Measurements from ENCODE around the gene SLC38A2.
A peak's percentile ranks its signal among the peaks of the same experiment; 100 is the strongest.

Gene SLC38A2

DNA sequence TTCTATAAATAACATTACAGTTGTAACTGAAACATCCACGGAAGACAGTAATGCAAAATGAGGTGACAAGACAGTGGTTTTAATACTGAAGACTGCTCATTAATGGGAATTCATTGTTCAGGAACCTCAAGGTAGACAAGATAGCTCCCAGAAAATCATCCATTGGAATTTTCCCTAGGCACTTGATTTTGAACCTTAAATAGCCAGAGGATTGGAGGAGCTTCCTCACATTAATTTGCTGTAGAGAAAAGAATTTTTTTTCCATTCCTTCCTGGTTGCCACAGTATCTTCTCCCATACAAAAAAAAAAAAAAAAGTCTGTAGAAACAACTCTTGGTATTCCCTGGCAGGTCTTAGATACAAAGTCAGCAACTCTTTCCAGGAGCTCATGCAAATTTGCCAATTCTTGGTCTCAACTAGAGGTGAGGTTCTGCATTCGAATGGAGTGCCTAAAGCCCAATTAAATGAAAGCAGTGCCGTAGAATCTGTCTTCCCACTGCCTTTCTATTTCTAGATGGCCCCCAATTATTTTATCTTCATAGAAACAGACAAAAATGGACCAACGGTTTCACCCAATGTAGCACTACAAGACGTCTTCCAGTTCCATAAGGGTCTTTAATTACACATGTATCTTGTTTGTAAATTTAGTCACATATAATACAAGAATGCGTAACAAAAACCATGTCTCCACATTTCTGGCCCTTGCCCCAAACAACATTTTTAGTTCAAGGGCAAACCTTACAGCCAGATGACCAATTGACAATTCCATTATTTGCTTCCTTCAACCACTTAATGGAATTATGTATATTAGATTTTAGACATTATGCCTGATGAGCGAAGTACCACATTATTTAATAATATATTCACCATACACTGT is 13.5 kb downstream of the SLC38A2 start:
- 91% methylated on average over 6 of the region's 7 CpGs for WGBS
- H3K36me3 ChIP-seq (ENCODE audit: insufficient read depth, low read length), result peaks cover 57% of the 10 kb centered on the region

DNA sequence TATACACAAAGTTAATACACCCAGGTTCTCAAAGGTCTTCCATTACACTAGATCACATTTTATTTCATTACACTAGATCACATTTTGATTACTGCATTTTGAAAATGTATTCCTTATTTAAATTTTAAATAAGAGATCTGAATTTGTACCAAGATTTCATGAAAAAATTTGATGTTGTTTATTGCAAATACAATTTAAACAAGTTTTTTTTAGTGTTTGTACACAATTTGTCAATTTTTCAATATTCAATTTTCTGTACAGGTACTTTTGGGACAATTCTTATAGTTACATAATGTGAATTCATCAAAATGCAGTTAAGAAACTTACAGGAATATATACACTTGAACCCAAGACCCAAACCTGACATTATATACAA is 14.3 kb downstream of the SLC38A2 start:
- Histone ChIP-seq H3K36me3 (ENCODE audit: insufficient read depth, low read length) (peaks cover 50% of the 10 kb centered on the region), H3K27ac (ENCODE audit: low read depth, low read length) (no peak overlapping the region), H3K27me3 (ENCODE audit: insufficient read depth, low read length) (no peaks in the 10 kb centered on the region), H3K4me1 (ENCODE audit: insufficient read depth, low read length) (no peaks in the 10 kb centered on the region), H3K9me3 (ENCODE audit: insufficient read depth, low read depth, low read length) (no peaks in the 10 kb centered on the region), H3K9ac (ENCODE audit: low read depth, low read length) (no peak overlapping the region), H3K4me3 (ENCODE audit: low read length) (no peak overlapping the region)

More for the DNA sequence above, 13.5 kb downstream of the SLC38A2 start:
- Histone ChIP-seq H3K4me1 (ENCODE audit: insufficient read depth, low read length) (no peaks in the 10 kb centered on the region), H3K9ac (ENCODE audit: low read depth, low read length) (no peak overlapping the region), H3K4me3 (ENCODE audit: low read length) (no peak overlapping the region), H3K27me3 (ENCODE audit: insufficient read depth, low read length) (no peaks in the 10 kb centered on the region), H3K9me3 (ENCODE audit: insufficient read depth, low read depth, low read length) (no peaks in the 10 kb centered on the region), H3K27ac (ENCODE audit: low read depth, low read length) (0 out of 2 replicates have a peak overlapping the region, but pooled peaks have one; percentile 19)

DNA sequence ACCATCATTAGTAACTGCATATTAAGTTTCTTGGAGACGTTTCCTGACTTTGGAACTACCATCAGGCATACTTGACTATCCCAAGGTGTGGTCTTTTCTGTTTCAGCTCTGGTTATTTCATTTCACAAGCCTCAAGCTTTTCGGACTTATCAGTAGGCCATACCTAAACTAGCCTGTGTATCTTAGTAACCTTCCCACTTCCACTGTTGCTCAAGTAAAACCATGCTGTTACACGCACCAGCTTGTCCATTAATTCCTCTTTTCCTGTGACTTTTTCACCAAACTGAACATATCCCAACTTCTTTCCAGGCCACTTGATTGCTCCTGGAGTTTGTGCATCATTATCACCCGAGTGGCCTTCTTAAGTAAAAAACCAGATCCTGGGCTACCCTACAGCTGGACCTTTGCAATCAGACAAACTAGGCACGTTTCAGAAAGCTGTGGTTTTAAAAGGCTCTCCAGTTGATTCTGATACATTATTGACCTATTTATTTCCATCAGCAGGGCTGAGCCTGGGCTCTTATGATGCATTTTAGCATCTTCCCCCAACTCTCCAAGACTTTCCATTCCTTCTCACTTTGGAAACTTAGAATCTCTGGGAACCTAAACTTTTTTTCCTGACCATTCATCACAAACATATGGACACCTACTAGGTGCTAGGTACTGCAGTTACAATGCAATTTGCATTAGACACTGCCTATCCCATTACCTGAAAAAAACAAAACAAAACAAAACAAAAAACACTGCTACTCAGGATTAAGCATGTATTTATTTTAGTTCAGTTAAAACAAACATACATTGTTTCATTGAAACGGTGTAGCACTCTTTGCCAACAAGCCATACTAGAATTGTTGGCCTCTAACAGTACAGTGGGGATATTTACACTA is 14.9 kb downstream of the SLC38A2 start:
- Histone ChIP-seq H3K27me3 (ENCODE audit: insufficient read depth, low read length) (no peaks in the 10 kb centered on the region), H3K4me3 (ENCODE audit: low read length) (no peak overlapping the region), H3K4me1 (ENCODE audit: insufficient read depth, low read length) (no peaks in the 10 kb centered on the region), H3K9ac (ENCODE audit: low read depth, low read length) (no peak overlapping the region), H3K36me3 (ENCODE audit: insufficient read depth, low read length) (peaks cover 44% of the 10 kb centered on the region), H3K27ac (ENCODE audit: low read depth, low read length) (no peak overlapping the region), H3K9me3 (ENCODE audit: insufficient read depth, low read depth, low read length) (no peaks in the 10 kb centered on the region)
- 64% methylated on average over 6 of the region's 6 CpGs for WGBS

DNA sequence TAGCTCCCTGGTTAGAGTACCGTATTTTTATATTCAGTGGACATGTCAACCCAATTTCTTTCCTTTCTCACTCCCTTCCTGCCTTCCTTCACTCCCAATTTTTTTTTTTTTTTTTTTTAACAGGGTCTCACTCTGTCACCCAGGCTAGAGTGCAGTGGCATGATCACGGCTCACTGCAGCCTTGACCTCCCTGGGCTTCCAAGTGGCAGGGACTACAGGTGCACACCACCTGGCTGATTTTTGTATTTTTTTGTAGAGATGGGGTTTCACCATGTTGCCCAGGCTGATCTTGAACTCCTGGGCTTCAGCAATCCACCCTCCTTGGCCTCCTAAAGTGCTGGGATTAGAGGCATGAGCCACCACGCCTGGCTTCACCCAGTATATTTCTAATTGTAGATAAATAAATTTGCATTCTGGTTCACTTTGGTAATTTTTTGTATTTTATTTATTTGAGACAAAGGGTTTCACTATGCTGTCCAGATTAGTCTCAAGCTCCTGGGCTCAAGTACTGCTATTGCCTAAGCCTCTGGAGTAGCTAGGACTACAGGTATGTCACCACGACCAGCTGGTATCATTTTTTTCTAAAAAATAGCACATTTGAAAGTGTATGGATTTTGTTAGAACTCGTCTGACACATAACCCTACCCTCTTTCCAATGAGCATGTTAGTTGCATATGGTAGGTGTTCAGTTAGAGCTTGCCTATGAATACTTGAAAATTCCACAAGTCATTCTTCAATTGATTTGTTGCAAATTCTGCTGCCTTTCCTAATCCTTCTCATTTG is 15.7 kb downstream of the SLC38A2 start:
- no peaks in the 10 kb centered on the region for H3K27me3 ChIP-seq (ENCODE audit: insufficient read depth, low read length)
- H3K9ac ChIP-seq (ENCODE audit: low read depth, low read length), result no peak overlapping the region
- peaks cover 35% of the 10 kb centered on the region for H3K36me3 ChIP-seq (ENCODE audit: insufficient read depth, low read length)
- 85% methylated on average over 4 of the region's 5 CpGs for WGBS
- H3K4me1 ChIP-seq (ENCODE audit: insufficient read depth, low read length), result no peaks in the 10 kb centered on the region
- H3K9me3 ChIP-seq (ENCODE audit: insufficient read depth, low read depth, low read length), result no peaks in the 10 kb centered on the region
- H3K27ac ChIP-seq (ENCODE audit: low read depth, low read length), result no peak overlapping the region
- H3K4me3 ChIP-seq (ENCODE audit: low read length), result no peak overlapping the region

DNA sequence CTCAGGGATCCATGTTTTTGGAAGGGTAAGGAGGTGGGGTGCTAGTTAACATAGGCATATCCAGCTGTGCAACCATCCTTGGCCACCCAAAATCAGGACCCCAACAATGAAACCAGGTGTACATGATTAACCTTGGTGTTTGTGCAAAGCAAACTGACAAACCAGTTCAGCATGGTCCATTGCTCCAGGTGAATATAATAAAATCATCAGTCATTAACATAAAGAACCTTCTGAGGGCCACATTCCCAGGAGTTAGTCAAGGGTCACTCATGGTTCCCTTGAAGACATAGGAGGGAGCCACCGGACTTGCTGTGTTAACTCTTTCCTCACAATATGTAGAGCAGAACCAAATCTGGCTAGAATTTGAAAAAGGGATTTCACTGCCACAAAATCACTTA is 17.8 kb downstream of the SLC38A2 start:
- Histone ChIP-seq H3K9ac (ENCODE audit: low read depth, low read length) (no peak overlapping the region), H3K4me3 (ENCODE audit: low read length) (no peak overlapping the region), H3K9me3 (ENCODE audit: insufficient read depth, low read depth, low read length) (no peaks in the 10 kb centered on the region), H3K27ac (ENCODE audit: low read depth, low read length) (no peak overlapping the region), H3K4me1 (ENCODE audit: insufficient read depth, low read length) (no peaks in the 10 kb centered on the region), H3K27me3 (ENCODE audit: insufficient read depth, low read length) (no peaks in the 10 kb centered on the region), H3K36me3 (ENCODE audit: insufficient read depth, low read length) (peaks cover 15% of the 10 kb centered on the region)
- WGBS, result 92% methylated on average over 1 of the region's 1 CpG

DNA sequence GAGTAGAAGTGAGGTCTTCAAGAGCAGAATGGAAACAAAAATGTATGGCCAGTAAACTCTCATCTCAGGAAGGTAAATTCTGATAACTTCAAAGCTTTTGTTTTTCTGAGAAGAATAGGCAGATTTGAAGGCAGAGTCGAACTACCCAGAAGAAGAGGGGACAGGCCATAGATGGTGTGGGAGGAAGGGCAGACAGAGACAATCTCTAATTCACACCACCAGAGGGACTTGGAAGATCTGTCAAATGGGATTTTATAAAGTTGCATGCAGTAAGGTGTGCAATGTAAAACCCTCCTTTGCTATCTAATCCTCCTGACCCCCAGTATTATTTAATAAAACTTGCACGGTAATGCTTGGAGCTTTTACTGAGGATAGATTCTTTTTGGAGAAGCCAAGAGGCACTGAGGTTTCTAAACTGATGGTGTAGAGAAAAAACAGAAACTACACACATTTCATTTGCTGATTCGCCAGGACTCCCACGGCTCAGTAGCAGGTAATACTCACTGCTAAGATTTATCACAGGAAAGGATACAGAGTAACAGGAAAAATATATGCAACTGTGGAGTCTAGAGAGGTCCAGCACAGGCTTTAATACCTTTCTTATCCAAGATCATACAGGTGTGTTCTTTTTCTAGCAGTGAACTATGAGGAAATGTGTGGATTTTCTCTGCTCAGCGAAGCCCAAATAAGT is 18.3 kb downstream of the SLC38A2 start:
- Histone ChIP-seq H3K9me3 (ENCODE audit: insufficient read depth, low read depth, low read length) (no peaks in the 10 kb centered on the region), H3K4me1 (ENCODE audit: insufficient read depth, low read length) (no peaks in the 10 kb centered on the region), H3K36me3 (ENCODE audit: insufficient read depth, low read length) (peaks cover 9% of the 10 kb centered on the region), H3K27me3 (ENCODE audit: insufficient read depth, low read length) (no peaks in the 10 kb centered on the region), H3K27ac (ENCODE audit: low read depth, low read length) (no peak overlapping the region), H3K4me3 (ENCODE audit: low read length) (no peak overlapping the region), H3K9ac (ENCODE audit: low read depth, low read length) (no peak overlapping the region)
- 89% methylated on average over 4 of the region's 5 CpGs for WGBS

DNA sequence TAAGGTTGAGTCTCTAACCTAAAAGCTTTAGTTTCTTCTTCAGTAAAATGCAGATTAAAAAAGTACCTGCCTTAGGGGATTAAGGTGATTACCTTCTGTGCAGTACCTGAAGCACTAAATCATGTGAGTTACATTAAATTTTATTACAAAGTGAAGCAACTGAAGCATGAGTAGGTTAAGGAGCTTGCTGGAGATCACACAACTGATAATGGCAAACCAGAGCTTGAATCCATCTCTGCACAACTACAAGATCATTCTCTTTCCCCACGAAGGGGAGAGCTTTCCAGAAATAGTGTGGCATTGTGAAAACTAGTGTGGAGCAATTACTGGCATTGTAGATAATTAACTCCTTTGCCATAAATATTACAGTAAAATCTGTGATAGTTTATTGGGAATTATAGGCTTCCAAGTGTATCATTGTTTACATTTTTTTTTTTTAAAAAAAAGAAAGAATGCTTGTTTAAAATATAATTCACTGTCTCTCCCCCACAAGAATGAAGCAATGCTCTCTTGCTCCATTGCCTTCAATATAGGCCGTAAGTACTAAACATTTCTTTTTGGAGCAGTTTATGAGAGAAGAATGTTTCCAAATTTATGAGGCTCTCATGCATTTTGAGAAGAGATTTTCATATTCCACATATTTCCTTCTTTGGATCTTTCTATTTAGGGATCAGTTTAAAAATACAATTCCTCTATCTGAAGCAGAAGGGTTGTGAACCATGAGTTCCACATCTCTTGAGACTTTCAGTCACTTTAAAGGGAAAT is 20.5 kb downstream of the SLC38A2 start:
- no peaks in the 10 kb centered on the region for H3K9me3 ChIP-seq (ENCODE audit: insufficient read depth, low read depth, low read length)
- no peaks in the 10 kb centered on the region for H3K27me3 ChIP-seq (ENCODE audit: insufficient read depth, low read length)
- no peak overlapping the region for H3K4me3 ChIP-seq (ENCODE audit: low read length)
- no peaks in the 10 kb centered on the region for H3K4me1 ChIP-seq (ENCODE audit: insufficient read depth, low read length)
- H3K27ac ChIP-seq (ENCODE audit: low read depth, low read length), result no peak overlapping the region
- H3K36me3 ChIP-seq (ENCODE audit: insufficient read depth, low read length), result no peaks in the 10 kb centered on the region
- H3K9ac ChIP-seq (ENCODE audit: low read depth, low read length), result no peak overlapping the region
- WGBS, result 100% methylated on average over 1 of the region's 2 CpGs

DNA sequence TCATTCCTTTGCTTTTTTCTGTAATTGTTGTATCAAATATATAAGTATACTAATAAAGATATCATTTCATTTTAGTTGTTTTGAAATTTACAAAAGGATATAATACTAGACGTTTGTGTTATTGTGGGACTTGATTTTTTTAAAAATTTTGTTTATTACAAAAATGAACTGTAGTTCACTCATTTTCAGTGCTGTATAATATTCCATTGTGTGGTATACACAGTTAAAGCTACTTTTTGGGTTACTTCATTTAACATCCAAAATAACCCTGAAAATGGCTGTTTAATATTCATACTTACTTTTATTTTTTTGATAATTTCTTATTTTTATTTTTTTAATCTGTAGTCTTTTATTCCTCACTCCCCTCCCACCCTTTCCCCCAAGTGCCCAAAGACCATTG is 21.4 kb downstream of the SLC38A2 start:
- H3K4me1 ChIP-seq (ENCODE audit: insufficient read depth, low read length), result no peaks in the 10 kb centered on the region
- no peaks in the 10 kb centered on the region for H3K36me3 ChIP-seq (ENCODE audit: insufficient read depth, low read length)
- no peaks in the 10 kb centered on the region for H3K27me3 ChIP-seq (ENCODE audit: insufficient read depth, low read length)
- no peak overlapping the region for H3K4me3 ChIP-seq (ENCODE audit: low read length)
- no peaks in the 10 kb centered on the region for H3K9me3 ChIP-seq (ENCODE audit: insufficient read depth, low read depth, low read length)
- WGBS, result no CpG with 5 or more reads among the region's 1 CpG
- no peak overlapping the region for H3K27ac ChIP-seq (ENCODE audit: low read depth, low read length)
- H3K9ac ChIP-seq (ENCODE audit: low read depth, low read length), result no peak overlapping the region

DNA sequence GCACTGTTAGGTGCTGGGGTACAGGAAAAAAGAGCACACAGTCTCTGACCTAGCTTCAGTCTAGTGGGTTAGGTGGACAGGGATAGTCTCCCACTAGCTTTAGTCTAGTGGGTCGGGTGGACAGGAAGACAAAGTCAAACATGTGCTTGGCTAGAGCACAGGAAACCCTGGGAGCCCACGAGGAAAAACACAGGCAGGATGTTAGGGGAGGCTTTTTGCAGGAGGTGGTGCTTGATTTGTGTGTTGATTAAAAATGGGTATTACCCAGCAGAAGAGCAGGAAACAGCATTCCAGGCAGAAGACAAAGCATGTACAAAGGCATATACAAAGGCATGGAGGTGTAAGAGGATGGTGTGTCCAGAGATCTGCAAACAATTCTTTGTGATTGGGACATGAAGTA is 23.3 kb downstream of the SLC38A2 start:
- H3K27ac ChIP-seq (ENCODE audit: low read depth, low read length), result no peak overlapping the region
- 82% methylated on average over 2 of the region's 2 CpGs for WGBS

More for the DNA sequence above, 23.3 kb downstream of the SLC38A2 start:
- H3K4me1 ChIP-seq (ENCODE audit: insufficient read depth, low read length), result no peaks in the 10 kb centered on the region
- H3K27me3 ChIP-seq (ENCODE audit: insufficient read depth, low read length), result no peaks in the 10 kb centered on the region
- H3K4me3 ChIP-seq (ENCODE audit: low read length), result no peak overlapping the region
- no peaks in the 10 kb centered on the region for H3K36me3 ChIP-seq (ENCODE audit: insufficient read depth, low read length)
- H3K9me3 ChIP-seq (ENCODE audit: insufficient read depth, low read depth, low read length), result no peaks in the 10 kb centered on the region
- H3K9ac ChIP-seq (ENCODE audit: low read depth, low read length), result no peak overlapping the region
